Neutrophil (primary cell): Measurements from ENCODE around the gene H19.

ENCODE experiments used
- H3K27ac ChIP-seq: fragments of 200-600 bp; sonication (generic); 2 replicates; pipeline ENCODE4 v1.5.1; 2016; ENCODE audit warnings: mild to moderate bottlenecking, moderate library complexity
- H3K27me3 ChIP-seq: fragments of 200-600 bp; sonication (generic); 2 replicates; pipeline ENCODE4 v1.6.0; 2016; ENCODE audit warnings: mild to moderate bottlenecking
- H3K36me3 ChIP-seq: fragments of 200-600 bp; sonication (generic); 2 replicates; pipeline ENCODE4 v1.5.1; 2017
- H3K4me1 ChIP-seq, 2 experiments: fragments of 200-600 bp in 1 of 2; sonication (generic) in 1 of 2; 1 replicate in 1 of 2; 2 replicates in 1 of 2; pipeline versions ENCODE4 v1.5.1 to v1.6.1; 2013 to 2016; ENCODE audit warnings: low read depth in 1 of 2, low read length in 1 of 2, mild to moderate bottlenecking in 1 of 2, moderate library complexity in 1 of 2; ENCODE audit not compliant: control insufficient read depth in 1 of 2, insufficient read depth in 1 of 2
- H3K4me3 ChIP-seq, 2 experiments: fragments of 200-600 bp in 1 of 2; sonication (generic) in 1 of 2; 1 replicate in 1 of 2; 2 replicates in 1 of 2; pipeline ENCODE4 v1.5.1; 2013 to 2016; ENCODE audit warnings: low read depth in 1 of 2, low read length in 1 of 2, mild to moderate bottlenecking in 1 of 2, moderate library complexity in 1 of 2
- H3K9me3 ChIP-seq: fragments of 200-600 bp; sonication (generic); 2 replicates; pipeline ENCODE4 v1.5.1; 2016
- TF ChIP-seq, protein P1 (sequence below): fragments of 200-600 bp; sonication (generic); IDR thresholded peaks from 2 replicates; pipeline ENCODE4 v1.5.1; 2016; ENCODE audit warnings: antibody characterized with exemption

Gene H19

DNA sequence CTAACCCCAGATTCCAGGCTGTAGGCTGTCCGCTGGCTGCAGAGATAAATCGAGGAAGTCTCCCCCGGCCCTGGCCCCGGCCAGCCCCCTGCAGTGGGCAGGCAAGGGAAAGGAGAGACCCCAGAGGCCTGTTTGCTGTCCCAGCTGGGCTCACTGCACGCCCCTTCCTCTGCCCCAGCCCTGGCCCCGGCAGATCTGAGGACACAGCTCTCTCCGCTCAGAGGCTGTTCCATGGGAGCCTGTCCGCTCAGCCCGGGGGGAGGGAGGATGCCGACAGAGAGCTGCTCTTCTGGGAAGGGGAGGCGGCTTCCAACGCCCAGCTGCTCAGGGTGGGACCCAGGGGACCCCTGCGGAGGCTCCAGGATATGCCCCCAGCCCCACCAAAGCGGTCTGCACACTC lies 37.7 kb upstream of the H19 start:
- TF ChIP-seq, protein P1, sequence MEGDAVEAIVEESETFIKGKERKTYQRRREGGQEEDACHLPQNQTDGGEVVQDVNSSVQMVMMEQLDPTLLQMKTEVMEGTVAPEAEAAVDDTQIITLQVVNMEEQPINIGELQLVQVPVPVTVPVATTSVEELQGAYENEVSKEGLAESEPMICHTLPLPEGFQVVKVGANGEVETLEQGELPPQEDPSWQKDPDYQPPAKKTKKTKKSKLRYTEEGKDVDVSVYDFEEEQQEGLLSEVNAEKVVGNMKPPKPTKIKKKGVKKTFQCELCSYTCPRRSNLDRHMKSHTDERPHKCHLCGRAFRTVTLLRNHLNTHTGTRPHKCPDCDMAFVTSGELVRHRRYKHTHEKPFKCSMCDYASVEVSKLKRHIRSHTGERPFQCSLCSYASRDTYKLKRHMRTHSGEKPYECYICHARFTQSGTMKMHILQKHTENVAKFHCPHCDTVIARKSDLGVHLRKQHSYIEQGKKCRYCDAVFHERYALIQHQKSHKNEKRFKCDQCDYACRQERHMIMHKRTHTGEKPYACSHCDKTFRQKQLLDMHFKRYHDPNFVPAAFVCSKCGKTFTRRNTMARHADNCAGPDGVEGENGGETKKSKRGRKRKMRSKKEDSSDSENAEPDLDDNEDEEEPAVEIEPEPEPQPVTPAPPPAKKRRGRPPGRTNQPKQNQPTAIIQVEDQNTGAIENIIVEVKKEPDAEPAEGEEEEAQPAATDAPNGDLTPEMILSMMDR: no peak
- no peaks in the 10 kb centered on the region for H3K4me1 ChIP-seq
- no peaks in the 10 kb centered on the region for H3K36me3 ChIP-seq
- H3K4me3 ChIP-seq: no peak overlapping the region
- no peaks in the 10 kb centered on the region for H3K27me3 ChIP-seq
- H3K27ac ChIP-seq: no peak overlapping the region
- H3K9me3 ChIP-seq: no peaks in the 10 kb centered on the region

DNA sequence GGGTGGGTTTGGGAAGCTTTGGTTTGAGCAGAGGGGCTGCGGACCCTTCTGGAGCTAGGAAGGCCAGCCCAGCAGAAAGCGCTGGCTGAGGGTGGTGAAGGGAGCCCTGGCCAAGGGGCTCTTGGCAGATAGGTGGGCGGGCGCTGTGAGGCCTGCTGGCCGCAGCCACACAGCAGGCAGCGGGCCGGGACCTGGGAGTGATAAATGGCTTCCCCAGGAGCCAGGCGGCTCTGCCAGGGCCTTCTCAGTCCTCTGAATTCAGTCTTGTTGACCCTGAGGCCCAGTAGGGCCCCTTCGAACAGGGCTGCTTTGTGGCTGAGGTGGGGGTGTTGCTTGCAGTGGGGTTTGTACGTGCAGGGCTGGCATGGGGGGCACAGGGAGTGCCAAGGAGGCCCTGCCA lies 33.4 kb upstream of the H19 start:
- Histone ChIP-seq H3K27me3 (no peaks in the 10 kb centered on the region), H3K9me3 (no peaks in the 10 kb centered on the region), H3K36me3 (no peaks in the 10 kb centered on the region), H3K4me1 (no peaks in the 10 kb centered on the region), H3K4me3 (no peak overlapping the region), H3K27ac (no peak overlapping the region)
- TF ChIP-seq, protein P1: no peak

DNA sequence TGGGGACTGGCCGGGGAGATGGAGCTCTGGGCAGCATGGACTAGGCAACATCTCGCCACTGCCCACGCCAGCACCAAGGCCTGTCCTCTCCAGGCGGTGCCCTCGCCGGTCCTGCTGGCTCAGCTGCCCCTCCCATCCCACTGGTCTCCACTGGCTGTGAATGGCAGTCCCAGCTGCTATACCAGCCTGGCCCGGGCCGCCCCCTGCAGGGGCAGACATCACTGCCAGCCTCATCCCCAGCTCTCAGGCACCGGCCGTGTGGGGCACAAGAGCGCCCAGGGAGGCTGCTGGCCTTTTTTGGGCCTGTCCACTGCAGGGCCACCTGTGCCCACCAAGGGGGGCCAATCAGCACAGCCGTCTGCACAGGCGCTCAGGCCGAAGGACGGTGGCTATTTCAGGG lies 30.1 kb upstream of the H19 start:
- no peaks in the 10 kb centered on the region for H3K9me3 ChIP-seq
- no peaks in the 10 kb centered on the region for H3K27me3 ChIP-seq
- TF ChIP-seq, protein P1: no peak
- H3K4me3 ChIP-seq: no peak overlapping the region
- H3K4me1 ChIP-seq: no peaks in the 10 kb centered on the region
- no peaks in the 10 kb centered on the region for H3K36me3 ChIP-seq
- H3K27ac ChIP-seq: no peak overlapping the region

DNA sequence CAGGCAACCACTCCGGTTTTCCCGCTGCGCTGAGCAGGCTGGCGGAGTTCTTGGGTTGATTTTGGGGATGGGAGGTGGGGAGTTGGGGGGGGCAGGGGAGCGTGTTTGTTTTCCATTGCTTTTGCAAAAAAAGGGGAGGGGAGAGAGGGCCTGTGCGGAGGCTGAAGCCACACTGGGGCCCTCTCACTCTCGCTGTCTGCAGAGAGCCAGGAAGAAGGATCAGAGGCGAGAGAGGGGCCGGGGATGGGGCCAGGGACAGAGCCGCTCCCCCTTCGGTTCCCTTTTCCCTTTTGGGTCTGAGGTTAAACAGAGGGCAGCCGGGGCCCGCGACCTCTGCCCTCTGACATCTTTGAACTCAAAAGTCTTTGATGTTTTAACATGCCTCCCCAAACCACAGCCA lies 17.4 kb upstream of the H19 start:
- Histone ChIP-seq H3K27me3 (no peaks in the 10 kb centered on the region), H3K36me3 (no peaks in the 10 kb centered on the region), H3K27ac (no peak overlapping the region), H3K4me1 (no peaks in the 10 kb centered on the region), H3K9me3 (no peaks in the 10 kb centered on the region), H3K4me3 (no peak overlapping the region)
- TF ChIP-seq, protein P1: no peak

DNA sequence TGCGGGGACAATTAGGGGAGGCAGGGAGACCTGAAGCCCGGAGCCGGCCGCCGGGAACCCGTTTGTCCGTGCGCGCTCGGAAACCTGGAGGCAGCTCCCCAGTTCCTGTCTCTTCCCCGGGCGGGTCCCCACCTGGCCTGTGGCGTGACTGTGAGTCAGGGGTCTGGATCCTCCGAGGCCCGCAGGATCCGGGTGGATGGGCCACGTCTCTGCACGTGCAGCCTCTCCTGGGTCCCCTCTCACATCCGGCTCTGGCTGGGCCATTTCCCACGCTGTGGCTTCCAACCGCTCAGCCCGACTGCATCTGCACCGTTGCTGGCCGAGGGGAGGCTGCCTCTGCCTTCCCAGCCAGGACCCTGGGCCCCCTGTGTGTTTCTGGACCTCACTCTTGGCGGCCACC lies 14.8 kb upstream of the H19 start:
- Histone ChIP-seq H3K4me1 (no peaks in the 10 kb centered on the region), H3K9me3 (no peaks in the 10 kb centered on the region), H3K4me3 (no peak overlapping the region), H3K36me3 (no peaks in the 10 kb centered on the region), H3K27ac (no peak overlapping the region), H3K27me3 (no peaks in the 10 kb centered on the region)
- TF ChIP-seq, protein P1: no peak

DNA sequence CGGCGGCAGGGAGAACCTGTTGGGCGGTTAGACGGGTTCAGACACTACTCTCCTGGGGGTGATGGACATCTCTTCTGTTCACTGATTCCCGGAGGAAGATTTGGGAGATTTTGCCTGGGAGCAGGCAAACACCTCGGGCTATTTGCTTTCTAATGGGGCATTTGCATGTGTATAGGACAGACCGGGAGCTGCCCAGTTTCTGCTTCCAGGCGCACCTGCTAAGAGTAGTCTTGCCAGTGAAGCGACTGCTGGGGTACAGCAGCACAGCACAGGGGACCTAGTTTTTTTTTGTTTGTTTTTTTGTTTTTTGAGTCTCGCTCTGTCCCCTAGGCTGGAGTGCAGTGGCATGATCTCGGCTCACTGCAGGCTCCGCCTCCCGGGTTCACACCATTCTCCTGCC lies 6.8 kb upstream of the H19 start:
- TF ChIP-seq, protein P1: no peak
- no peaks in the 10 kb centered on the region for H3K9me3 ChIP-seq
- H3K27ac ChIP-seq: no peak overlapping the region
- no peaks in the 10 kb centered on the region for H3K36me3 ChIP-seq
- H3K4me1 ChIP-seq: no peaks in the 10 kb centered on the region
- no peaks in the 10 kb centered on the region for H3K27me3 ChIP-seq
- no peak overlapping the region for H3K4me3 ChIP-seq
